K562 (cell line): ENCODE data around the gene OR5AR1. TPM values are rescaled to one million over a fixed set of nuclear protein-coding genes. Genes with fewer than 3 reads are reported as not detected.

Experiments
- ATAC-seq: fragments of 200-7000 bp; cut with Tn5 transposase; 3 replicates; pipeline ENCODE4 v1.9.1; 2020; ENCODE audit warnings: moderate library complexity
- BruUV-seq: library from RNA; stranded (reverse); fragments of 400-500 nt; replicated peaks from 2 replicates; lab custom pipeline; 2021; lab: Mats Ljungman, UMichigan
- CTCF ChIA-PET: fragments of 300-600 bp; formaldehyde crosslinking; extraction: SDS; loops from one replicate; lab custom pipeline; 2021; ENCODE audit warnings: low intra/inter-chr PET ratio; lab: Yijun Ruan, JAX
- POLR2A ChIA-PET: fragments of 300-600, 350-650 bp; sonication (Branson Sonifier 250); formaldehyde crosslinking; extraction: SDS; loops from one replicate; lab custom pipeline; 2021; ENCODE audit warnings: antibody characterized with exemption, inconsistent platforms; lab: Yijun Ruan, JAX
- DNase-seq, 4 experiments: peaks; one replicate each; pipeline versions ENCODE4 v3.0.0 to v3.0.0-alpha.2; 2011 to 2018; ENCODE audit warnings: low spot score in 3 of 4, mixed read lengths in 3 of 4; ENCODE audit errors: extremely low read depth in 1 of 4
- FAIRE-seq: peaks from 2 replicates; lab custom pipeline; 2011; peaks lifted over from hg19 to GRCh38; lab: Jason Lieb, UNC
- H2AFZ ChIP-seq: 2 replicates; pipeline ENCODE4 v1.6.0; 2011; ENCODE audit warnings: low read depth, low read length, control low read depth, inconsistent platforms
- H3K27ac ChIP-seq: fragments of 200-600 bp; 3 replicates; pipeline ENCODE4 v1.8.0; 2011; ENCODE audit warnings: low read depth, mild to moderate bottlenecking, control low read depth, inconsistent platforms, low read length, moderate library complexity, mixed read lengths; ENCODE audit errors: extremely low read depth
- H3K27me3 ChIP-seq, 2 experiments: fragments of 300-600 bp in 1 of 2; 2 replicates in 1 of 2; 3 replicates in 1 of 2; pipeline versions ENCODE4 v1.6.0 to v1.8.0; 2011; ENCODE audit warnings: inconsistent platforms in 2 of 2, low read length in 2 of 2, mild to moderate bottlenecking in 1 of 2, mixed read lengths in 1 of 2, moderate library complexity in 1 of 2; ENCODE audit not compliant: control insufficient read depth in 2 of 2, insufficient read depth in 2 of 2
- H3K36me3 ChIP-seq: fragments of 300-600 bp; 3 replicates; pipeline ENCODE4 v1.8.0; 2011; ENCODE audit warnings: mild to moderate bottlenecking, low read length, inconsistent platforms; ENCODE audit not compliant: control insufficient read depth, insufficient read depth
- H3K4me1 ChIP-seq, 2 experiments: fragments of 200-600 bp in 1 of 2; replicated peaks in 1 of 2; 2 replicates in 1 of 2; 3 replicates in 1 of 2; pipeline versions ENCODE4 v1.5.1 to v1.8.0; 2011; ENCODE audit warnings: inconsistent platforms in 2 of 2, low read length in 2 of 2, mild to moderate bottlenecking in 1 of 2, mixed read lengths in 1 of 2, moderate library complexity in 1 of 2; ENCODE audit not compliant: control insufficient read depth in 2 of 2, insufficient read depth in 2 of 2
- H3K4me2 ChIP-seq: 2 replicates; pipeline ENCODE4 v1.6.1; 2011; ENCODE audit warnings: low read length, control low read depth, inconsistent platforms, mixed read lengths; ENCODE audit not compliant: insufficient read depth
- H3K4me3 ChIP-seq: fragments of 200-600 bp; sonication (generic), shearing (Covaris generic); 2 replicates; pipeline ENCODE4 v1.5.1; 2016; ENCODE audit warnings: control low read depth, inconsistent platforms
- H3K79me2 ChIP-seq: fragments of 200-600 bp; 3 replicates; pipeline ENCODE4 v1.8.0; 2011; ENCODE audit warnings: low read length, inconsistent platforms; ENCODE audit not compliant: control insufficient read depth, insufficient read depth
- H3K9ac ChIP-seq, 2 experiments: 2 replicates each; pipeline versions ENCODE4 v1.6.0 to v1.6.1; 2011; ENCODE audit warnings: low read depth in 2 of 2, low read length in 2 of 2, control low read depth in 1 of 2, inconsistent platforms in 1 of 2, mild to moderate bottlenecking in 1 of 2, mixed read lengths in 1 of 2; ENCODE audit not compliant: insufficient read depth in 1 of 2
- H3K9me1 ChIP-seq: one replicate; pipeline ENCODE4 v1.6.0; 2011; ENCODE audit warnings: inconsistent platforms, mild to moderate bottlenecking, low read length, moderate library complexity; ENCODE audit not compliant: control insufficient read depth, insufficient read depth
- H3K9me3 ChIP-seq: replicated peaks from 2 replicates; pipeline ENCODE4 v1.5.1; 2011; ENCODE audit warnings: low read depth, low read length, inconsistent platforms; ENCODE audit not compliant: control insufficient read depth, insufficient read depth
- H4K20me1 ChIP-seq: replicated peaks from 2 replicates; pipeline ENCODE4 v1.6.1; 2011; ENCODE audit warnings: low read length, inconsistent platforms, mixed read lengths; ENCODE audit not compliant: control insufficient read depth, insufficient read depth
- CBX2 ChIP-seq: fragments of 200-600 bp; sonication (generic); IDR thresholded peaks from one replicate; pipeline ENCODE4 v1.6.1; 2012; ENCODE audit warnings: mild to moderate bottlenecking, low read length, inconsistent platforms; ENCODE audit not compliant: insufficient read depth, poor library complexity, severe bottlenecking
- CBX3 ChIP-seq, 2 experiments: IDR thresholded peaks; 1 replicate in 1 of 2; 2 replicates in 1 of 2; pipeline ENCODE4 v1.6.1; 2012; ENCODE audit warnings: inconsistent platforms in 2 of 2, low read length in 2 of 2, borderline replicate concordance in 1 of 2, control low read depth in 1 of 2
- CSDE1 ChIP-seq, 2 experiments: fragments of 450-650 bp; IDR thresholded peaks; 2 replicates each; pipeline ENCODE4 v1.6.1; 2016; ENCODE audit warnings: mild to moderate bottlenecking in 1 of 2
- GABPB1 ChIP-seq: sonication (generic); formaldehyde crosslinking; IDR thresholded peaks from 2 replicates; pipeline ENCODE4 v1.8.0; 2022; ENCODE audit warnings: mild to moderate bottlenecking, missing genetic modification reagents
- GATA2 ChIP-seq: sonication (generic); formaldehyde crosslinking; IDR thresholded peaks from 2 replicates; pipeline ENCODE4 v1.4.0; 2020; ENCODE audit warnings: mild to moderate bottlenecking, missing genetic modification reagents
- HEY1 ChIP-seq: fragments of 250-450 bp; sonication (Bioruptor Pico); IDR thresholded peaks from 2 replicates; pipeline ENCODE4 v1.5.0; 2020; ENCODE audit warnings: mild to moderate bottlenecking, moderate library complexity, borderline replicate concordance
- MCM5 ChIP-seq: fragments of 450-650 bp; IDR thresholded peaks from 2 replicates; pipeline ENCODE4 v1.6.1; 2016; ENCODE audit warnings: low read depth
- POU5F1 ChIP-seq: fragments of 150-350 bp; IDR thresholded peaks from 2 replicates; pipeline ENCODE4 v1.6.1; 2014; ENCODE audit warnings: borderline replicate concordance, low read length, low read depth, mild to moderate bottlenecking; ENCODE audit not compliant: partially characterized antibody
- PRPF4 ChIP-seq: fragments of 200-400 bp; formaldehyde crosslinking; IDR thresholded peaks from one replicate; pipeline ENCODE4 v1.6.1; 2017; ENCODE audit warnings: low read length, low read depth, mild to moderate bottlenecking; ENCODE audit not compliant: insufficient read depth, poor library complexity, severe bottlenecking
- SMAD3 ChIP-seq: fragments of 450-650 bp; formaldehyde crosslinking; conservative IDR thresholded peaks from 2 replicates; pipeline ENCODE4 v1.4.0; 2020; ENCODE audit warnings: mild to moderate bottlenecking
- ZNF347 ChIP-seq: fragments of 450-650 bp; formaldehyde crosslinking; IDR thresholded peaks from 2 replicates; pipeline ENCODE4 v1.4.0; 2020; ENCODE audit warnings: low read depth, mild to moderate bottlenecking, moderate library complexity
- ZNF586 ChIP-seq: fragments of 450-650 bp; formaldehyde crosslinking; conservative IDR thresholded peaks from 2 replicates; pipeline ENCODE4 v1.4.0; 2020; ENCODE audit warnings: mild to moderate bottlenecking, moderate library complexity
- WGBS: fragments of 100-300 bp; shearing (Covaris generic); methylation state at CpG from one replicate; pipeline ENCODE4 v1.1.6; 2016; ENCODE audit warnings: low coverage, mixed read lengths; ENCODE audit not compliant: insufficient coverage; ENCODE audit errors: missing lambda C conversion rate; 5-methylcytosine and 5-hydroxymethylcytosine counted together
- in situ Hi-C: fragments of 300-500 bp; cut with MboI; formaldehyde crosslinking; loops from 4 replicates; pipeline ENCODE4 v1.15.0; 2018; ENCODE audit warnings: inconsistent platforms, mixed read lengths
- intact Hi-C: fragments of 100-400 bp; cut with micrococcal nuclease; formaldehyde crosslinking; loops from 2 replicates; pipeline ENCODE4 v1.14.2; 2022
- polyA plus RNA-seq, 8 experiments: library from polyadenylated mRNA; depleted of rRNA in 4 of 8; stranded (reverse) in 5 of 8; unstranded in 3 of 8; fragments of >200 nt; fragmentation: Nextera tagmentation in 2 of 8; fragmentation: Illumina TruSeq in 1 of 8; extraction: Ambion mirVana in 2 of 8; extraction: Trizol in 1 of 8; gene quantifications; 2 replicates each; pipeline versions ENCODE4 v1.2.1 to v1.2.3, GENCODE V29; 2011 to 2014; ENCODE audit warnings: inconsistent platforms in 1 of 8, missing spikeins in 1 of 8
- total RNA-seq, 7 experiments: library from RNA; depleted of rRNA in 6 of 7; stranded (reverse); fragments of >200 nt in 6 of 7; fragmentation: Illumina TruSeq in 2 of 7; extraction: Trizol in 2 of 7; gene quantifications; 2 replicates each; pipeline versions ENCODE4 v1.2.1 to v1.2.3, GENCODE V29; 2011 to 2021; ENCODE audit warnings: low replicate concordance in 1 of 7
- TF ChIP-seq, protein P1 (sequence below): fragments of 450-650 bp; formaldehyde crosslinking; IDR thresholded peaks from 2 replicates; pipeline ENCODE4 v1.4.0; 2022; ENCODE audit warnings: mild to moderate bottlenecking, moderate library complexity
- TF ChIP-seq, protein P2 (sequence below): fragments of 150-350 bp; IDR thresholded peaks from 2 replicates; pipeline ENCODE4 v1.6.1; 2014; ENCODE audit warnings: low read depth, mild to moderate bottlenecking, low read length, borderline replicate concordance
- TF ChIP-seq, protein P3 (sequence below): fragments of 450-650 bp; IDR thresholded peaks from 2 replicates; pipeline ENCODE4 v1.6.1; 2018; ENCODE audit warnings: mild to moderate bottlenecking, low read depth; ENCODE audit not compliant: partially characterized antibody
- TF ChIP-seq, protein P4 (sequence below): fragments of 450-650 bp; formaldehyde crosslinking; IDR thresholded peaks from 2 replicates; pipeline ENCODE4 v1.4.0; 2020; ENCODE audit warnings: mild to moderate bottlenecking

The OR5AR1 gene
- total and polyA plus RNA-seq, 9 of the 15 experiments (the other 6 are each of a cell fraction or from before 2014, with no cell fraction given): not detected

DNA sequence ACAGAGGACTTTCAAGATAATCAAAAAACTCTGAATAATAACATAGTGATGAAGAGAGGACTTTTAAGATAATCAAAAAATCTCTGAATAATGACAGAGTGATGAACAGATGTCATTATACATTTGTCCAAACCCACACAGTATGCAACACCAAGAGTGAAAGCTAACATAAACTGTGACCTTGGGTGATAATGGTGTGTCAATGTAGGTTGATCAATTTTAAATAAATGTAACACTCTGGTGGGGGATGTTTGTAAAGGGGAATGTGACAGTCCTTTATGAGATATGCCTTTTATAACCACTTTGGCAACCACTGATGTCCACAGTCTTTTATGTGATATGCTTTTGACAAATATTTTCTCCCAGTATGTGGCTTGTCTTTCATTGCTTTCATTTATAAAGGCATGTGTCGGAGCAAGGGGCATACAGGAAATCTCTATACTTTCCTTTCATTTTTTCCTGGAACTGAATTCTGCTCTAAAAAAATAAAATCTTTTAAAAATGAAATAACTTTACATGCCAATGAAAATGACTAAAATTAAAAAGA, 25.1 kb downstream of the OR5AR1 start:
- Histone ChIP-seq H4K20me1 (no peaks in the 10 kb centered on the region), H3K79me2 (no peaks in the 10 kb centered on the region), H3K9me3 (no peaks in the 10 kb centered on the region), H3K27me3 (no peaks in the 10 kb centered on the region), H3K27ac (no peak overlapping the region), H3K9me1 (no peaks in the 10 kb centered on the region), H3K4me1 (no peaks in the 10 kb centered on the region), H3K9ac (no peak overlapping the region), H3K4me2 (no peak overlapping the region), H3K4me3 (no peak overlapping the region), H3K36me3 (no peaks in the 10 kb centered on the region), H2AFZ (no peak overlapping the region)
- in situ Hi-C loops: no loop called here
- no peak for ATAC-seq
- POLR2A ChIA-PET: no interaction called here
- no peak for FAIRE-seq
- WGBS: 0% methylated on average over 1 of the region's 1 CpG
- BruUV-seq: no TSS peak
- CTCF ChIA-PET: interaction anchor here (0.6 kb wide), 1 partner anchor 599 kb away, joined by 3 read pairs; no protein-coding TSS in a partner anchor
- intact Hi-C loops: no loop called here
- TF ChIP-seq ZNF347 (CRISPR knock-in tag) (no peak), SMAD3 (CRISPR knock-in tag) (no peak), CBX2 (no peak), GATA2 (CRISPR knock-in tag) (no peak), POU5F1 (no peak), MCM5 (no peak), PRPF4 (no peak), CBX3 (IDR thresholded peaks at IDR 0.05; ENCODE audit: borderline replicate concordance in 1 of 2, low read length in 2 of 2) (no peak), GABPB1 (CRISPR knock-in tag) (no peak), CSDE1 (IDR thresholded peaks at IDR 0.05) (no peak), HEY1 (CRISPR knock-in tag) (no peak), ZNF586 (CRISPR knock-in tag) (no peak)
- TF ChIP-seq, protein P1, sequence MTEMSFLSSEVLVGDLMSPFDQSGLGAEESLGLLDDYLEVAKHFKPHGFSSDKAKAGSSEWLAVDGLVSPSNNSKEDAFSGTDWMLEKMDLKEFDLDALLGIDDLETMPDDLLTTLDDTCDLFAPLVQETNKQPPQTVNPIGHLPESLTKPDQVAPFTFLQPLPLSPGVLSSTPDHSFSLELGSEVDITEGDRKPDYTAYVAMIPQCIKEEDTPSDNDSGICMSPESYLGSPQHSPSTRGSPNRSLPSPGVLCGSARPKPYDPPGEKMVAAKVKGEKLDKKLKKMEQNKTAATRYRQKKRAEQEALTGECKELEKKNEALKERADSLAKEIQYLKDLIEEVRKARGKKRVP (CRISPR knock-in tag): no peak
- TF ChIP-seq, protein P2, sequence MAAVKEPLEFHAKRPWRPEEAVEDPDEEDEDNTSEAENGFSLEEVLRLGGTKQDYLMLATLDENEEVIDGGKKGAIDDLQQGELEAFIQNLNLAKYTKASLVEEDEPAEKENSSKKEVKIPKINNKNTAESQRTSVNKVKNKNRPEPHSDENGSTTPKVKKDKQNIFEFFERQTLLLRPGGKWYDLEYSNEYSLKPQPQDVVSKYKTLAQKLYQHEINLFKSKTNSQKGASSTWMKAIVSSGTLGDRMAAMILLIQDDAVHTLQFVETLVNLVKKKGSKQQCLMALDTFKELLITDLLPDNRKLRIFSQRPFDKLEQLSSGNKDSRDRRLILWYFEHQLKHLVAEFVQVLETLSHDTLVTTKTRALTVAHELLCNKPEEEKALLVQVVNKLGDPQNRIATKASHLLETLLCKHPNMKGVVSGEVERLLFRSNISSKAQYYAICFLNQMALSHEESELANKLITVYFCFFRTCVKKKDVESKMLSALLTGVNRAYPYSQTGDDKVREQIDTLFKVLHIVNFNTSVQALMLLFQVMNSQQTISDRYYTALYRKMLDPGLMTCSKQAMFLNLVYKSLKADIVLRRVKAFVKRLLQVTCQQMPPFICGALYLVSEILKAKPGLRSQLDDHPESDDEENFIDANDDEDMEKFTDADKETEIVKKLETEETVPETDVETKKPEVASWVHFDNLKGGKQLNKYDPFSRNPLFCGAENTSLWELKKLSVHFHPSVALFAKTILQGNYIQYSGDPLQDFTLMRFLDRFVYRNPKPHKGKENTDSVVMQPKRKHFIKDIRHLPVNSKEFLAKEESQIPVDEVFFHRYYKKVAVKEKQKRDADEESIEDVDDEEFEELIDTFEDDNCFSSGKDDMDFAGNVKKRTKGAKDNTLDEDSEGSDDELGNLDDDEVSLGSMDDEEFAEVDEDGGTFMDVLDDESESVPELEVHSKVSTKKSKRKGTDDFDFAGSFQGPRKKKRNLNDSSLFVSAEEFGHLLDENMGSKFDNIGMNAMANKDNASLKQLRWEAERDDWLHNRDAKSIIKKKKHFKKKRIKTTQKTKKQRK: no peak
- TF ChIP-seq, protein P3, sequence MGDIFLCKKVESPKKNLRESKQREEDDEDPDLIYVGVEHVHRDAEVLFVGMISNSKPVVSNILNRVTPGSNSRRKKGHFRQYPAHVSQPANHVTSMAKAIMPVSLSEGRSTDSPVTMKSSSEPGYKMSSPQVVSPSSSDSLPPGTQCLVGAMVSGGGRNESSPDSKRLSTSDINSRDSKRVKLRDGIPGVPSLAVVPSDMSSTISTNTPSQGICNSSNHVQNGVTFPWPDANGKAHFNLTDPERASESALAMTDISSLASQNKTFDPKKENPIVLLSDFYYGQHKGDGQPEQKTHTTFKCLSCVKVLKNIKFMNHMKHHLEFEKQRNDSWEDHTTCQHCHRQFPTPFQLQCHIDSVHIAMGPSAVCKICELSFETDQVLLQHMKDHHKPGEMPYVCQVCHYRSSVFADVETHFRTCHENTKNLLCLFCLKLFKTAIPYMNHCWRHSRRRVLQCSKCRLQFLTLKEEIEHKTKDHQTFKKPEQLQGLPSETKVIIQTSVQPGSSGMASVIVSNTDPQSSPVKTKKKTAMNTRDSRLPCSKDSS: no peak
- TF ChIP-seq, protein P4, sequence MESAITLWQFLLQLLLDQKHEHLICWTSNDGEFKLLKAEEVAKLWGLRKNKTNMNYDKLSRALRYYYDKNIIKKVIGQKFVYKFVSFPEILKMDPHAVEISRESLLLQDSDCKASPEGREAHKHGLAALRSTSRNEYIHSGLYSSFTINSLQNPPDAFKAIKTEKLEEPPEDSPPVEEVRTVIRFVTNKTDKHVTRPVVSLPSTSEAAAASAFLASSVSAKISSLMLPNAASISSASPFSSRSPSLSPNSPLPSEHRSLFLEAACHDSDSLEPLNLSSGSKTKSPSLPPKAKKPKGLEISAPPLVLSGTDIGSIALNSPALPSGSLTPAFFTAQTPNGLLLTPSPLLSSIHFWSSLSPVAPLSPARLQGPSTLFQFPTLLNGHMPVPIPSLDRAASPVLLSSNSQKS (CRISPR knock-in tag): no peak
- DNase-seq: no peak
